ENCODE data around the gene PILRB. TPM values are rescaled to one million over a fixed set of nuclear protein-coding genes. Genes with fewer than 3 reads are reported as not detected.

The PILRB gene
- total and polyA plus RNA-seq, 5 donors = 13.2 to 18.1 (median 14.0) TPM

DNA sequence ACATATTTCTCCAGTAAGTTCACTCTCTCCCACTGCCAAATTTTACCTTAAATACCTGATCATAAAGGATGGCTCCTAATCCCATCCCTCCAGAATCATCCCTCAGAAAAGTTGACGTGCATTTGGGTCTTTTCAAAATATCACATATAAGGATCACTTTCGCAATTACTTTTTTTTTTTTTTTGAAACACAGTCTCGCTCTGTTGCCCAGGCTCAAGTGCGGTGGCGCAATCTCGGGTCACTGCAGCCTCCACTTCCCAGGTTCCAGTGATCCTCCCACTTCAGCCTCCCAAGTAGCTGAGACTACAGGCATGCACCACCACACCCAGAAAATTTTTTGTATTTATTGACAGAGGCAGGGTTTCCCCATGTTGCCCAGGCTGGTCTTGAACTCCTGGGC, 53.2 kb downstream of the PILRB start:
- Histone ChIP-seq H3K4me1 (ENCODE audit: control insufficient read depth, insufficient read depth, low read length) (no peaks in the 10 kb centered on the region), H3K27ac (ENCODE audit: low read length) (no peak overlapping the region), H3K9me3 (ENCODE audit: control insufficient read depth, low read length) (no peaks in the 10 kb centered on the region), H3K4me3 (ENCODE audit: low read length) (no peak overlapping the region), H3K27me3 (ENCODE audit: control insufficient read depth, insufficient read depth) (no peaks in the 10 kb centered on the region)
- no peak for DNase-seq
- WGBS = 96% methylated on average over 6 of the region's 6 CpGs
- no peak for ATAC-seq
- intact Hi-C loops (cut with DNase I) = no loop called here

DNA sequence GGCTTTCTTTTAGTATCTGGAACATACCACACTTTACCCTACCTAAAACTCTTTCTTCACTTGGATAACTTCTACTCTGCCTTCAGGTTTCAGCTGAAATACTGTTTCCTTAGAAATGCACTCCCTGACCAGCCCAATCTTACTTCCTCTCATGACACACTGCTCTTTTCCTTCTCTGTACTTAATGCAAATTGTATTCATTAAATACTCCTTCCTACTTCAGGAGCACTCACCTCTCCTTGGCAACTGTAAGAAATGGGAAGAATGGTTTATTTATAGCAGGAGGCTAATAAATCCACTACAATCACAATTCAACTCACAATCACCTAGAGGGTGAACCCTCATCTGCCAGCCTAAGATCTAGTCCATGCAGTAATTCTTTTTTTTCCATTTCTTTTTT, 55.4 kb downstream of the PILRB start:
- intact Hi-C loops (cut with DNase I) = no loop called here
- DNase-seq (no peak), ATAC-seq (no peak)
- Histone ChIP-seq H3K4me1 (ENCODE audit: control insufficient read depth, insufficient read depth, low read length) (no peaks in the 10 kb centered on the region), H3K4me3 (ENCODE audit: low read length) (no peak overlapping the region), H3K27me3 (ENCODE audit: control insufficient read depth, insufficient read depth) (no peaks in the 10 kb centered on the region), H3K27ac (ENCODE audit: low read length) (no peak overlapping the region), H3K9me3 (ENCODE audit: control insufficient read depth, low read length) (no peaks in the 10 kb centered on the region)

DNA sequence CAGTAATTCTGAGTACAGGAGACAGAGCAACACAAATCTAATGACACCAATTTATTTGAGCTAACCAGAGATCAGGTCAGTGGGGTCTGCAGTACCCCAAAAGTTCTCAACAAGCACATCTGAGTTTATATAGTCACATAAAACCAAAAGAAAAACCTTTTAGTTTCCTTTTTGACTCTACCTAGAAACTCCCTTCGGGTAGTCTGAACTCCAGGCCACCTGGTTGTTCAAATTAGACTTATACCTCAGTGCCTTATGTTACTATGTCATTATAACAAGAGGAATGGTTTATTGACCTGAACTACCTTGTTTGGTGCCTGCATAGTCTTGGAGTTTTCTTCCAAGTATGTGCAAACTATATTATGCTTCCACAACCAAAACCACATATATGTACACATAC, 56.0 kb downstream of the PILRB start:
- WGBS = 94% methylated on average over 1 of the region's 1 CpG
- intact Hi-C loops (cut with DNase I) = no loop called here

DNA sequence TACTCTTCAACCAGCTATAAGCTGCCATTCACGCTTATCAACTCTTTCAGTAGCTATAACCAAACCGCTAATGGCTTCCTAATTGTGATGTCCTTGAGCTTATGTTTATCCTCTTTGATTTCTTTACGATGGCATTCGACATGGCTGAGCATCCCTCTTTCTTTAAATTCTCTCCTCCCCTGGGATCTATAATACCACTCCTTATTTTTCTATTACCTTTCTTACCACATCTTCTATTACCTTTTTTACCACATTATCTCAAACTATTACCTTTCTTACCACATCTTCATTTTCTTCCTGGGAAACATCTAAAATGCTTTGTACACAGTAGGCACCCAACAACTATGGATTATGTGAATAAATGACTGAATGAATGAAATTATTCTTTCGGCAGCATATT, 57.5 kb downstream of the PILRB start:
- intact Hi-C loops (cut with DNase I) = no loop called here
- WGBS = 92% methylated on average over 5 of the region's 5 CpGs
- DNase-seq (no peak), ATAC-seq (no peak)
- no peak overlapping the region for H3K27ac ChIP-seq (ENCODE audit: low read length)
- no peaks in the 10 kb centered on the region for H3K27me3 ChIP-seq (ENCODE audit: control insufficient read depth, insufficient read depth)
- no peaks in the 10 kb centered on the region for H3K9me3 ChIP-seq (ENCODE audit: control insufficient read depth, low read length)
- no peak overlapping the region for H3K4me3 ChIP-seq (ENCODE audit: low read length)
- H3K4me1 ChIP-seq (ENCODE audit: control insufficient read depth, insufficient read depth, low read length) = no peaks in the 10 kb centered on the region

More for the DNA sequence above, 56.0 kb downstream of the PILRB start:
- H3K27ac ChIP-seq (ENCODE audit: low read length) = no peak overlapping the region
- no peak for ATAC-seq
- H3K4me3 ChIP-seq (ENCODE audit: low read length) = no peak overlapping the region
- H3K27me3 ChIP-seq (ENCODE audit: control insufficient read depth, insufficient read depth) = no peaks in the 10 kb centered on the region
- no peak for DNase-seq
- no peaks in the 10 kb centered on the region for H3K4me1 ChIP-seq (ENCODE audit: control insufficient read depth, insufficient read depth, low read length)
- H3K9me3 ChIP-seq (ENCODE audit: control insufficient read depth, low read length) = no peaks in the 10 kb centered on the region

Other genes with a start within 250 kb of the PILRB start
- 10 to 100 TPM; 29.7 to 37.7 (median 32.9) TPM for gene TAF6, start 238.8 kb upstream of the PILRB start, total RNA-seq
- 33.9 TPM for gene TAF6, start 238.8 kb upstream of the PILRB start, polyA plus RNA-seq
- 10 to 100 TPM in 3 of 4 donors, 1 to 10 TPM in 1; 9.1 to 14.7 (median 12.1) TPM for gene CNPY4, start 238.5 kb upstream of the PILRB start, total RNA-seq
- 13.9 TPM for gene CNPY4, start 238.5 kb upstream of the PILRB start, polyA plus RNA-seq
- gene MBLAC1, start 231.2 kb upstream of the PILRB start, total RNA-seq = 1 to 10 TPM; 3.0 to 4.4 (median 3.5) TPM
- gene MBLAC1, start 231.2 kb upstream of the PILRB start, polyA plus RNA-seq = 4.6 TPM
- 100 to 1,000 TPM in 2 of 4 donors, 10 to 100 TPM in 2; 88.7 to 118 (median 108) TPM for gene LAMTOR4, start 209.2 kb upstream of the PILRB start, total RNA-seq
- gene LAMTOR4, start 209.2 kb upstream of the PILRB start, polyA plus RNA-seq = 193 TPM
- gene TRAPPC14, start 199.4 kb upstream of the PILRB start, total RNA-seq = 10 to 100 TPM in 2 of 4 donors, 1 to 10 TPM in 2; 7.2 to 11.5 (median 9.7) TPM
- gene TRAPPC14, start 199.4 kb upstream of the PILRB start, polyA plus RNA-seq = 7.7 TPM
- gene GAL3ST4, start 189.5 kb upstream of the PILRB start, total RNA-seq = 1 to 10 TPM; 2.0 to 3.5 (median 2.3) TPM
- gene GAL3ST4, start 189.5 kb upstream of the PILRB start, polyA plus RNA-seq = 1.7 TPM
- under 1 TPM; 0.09 to 0.78 (median 0.29) TPM for gene GPC2, start 180.7 kb upstream of the PILRB start, total RNA-seq
- 0.38 TPM for gene GPC2, start 180.7 kb upstream of the PILRB start, polyA plus RNA-seq
- gene STAG3, start 180.2 kb upstream of the PILRB start, total RNA-seq = 1 to 10 TPM in 1 of 4 donors, under 1 TPM in 2, not detected in 1; 0.64 to 1.1 (median 0.91) TPM
- 0.41 TPM for gene STAG3, start 180.2 kb upstream of the PILRB start, polyA plus RNA-seq
- not detected for gene PVRIG, start 138.2 kb upstream of the PILRB start, total RNA-seq
- gene PVRIG, start 138.2 kb upstream of the PILRB start, polyA plus RNA-seq = 0.07 TPM
- not detected for gene SPDYE3, start 50.4 kb upstream of the PILRB start, total RNA-seq
- gene SPDYE3, start 50.4 kb upstream of the PILRB start, polyA plus RNA-seq = 0.20 TPM
- gene PILRA, start 15.4 kb downstream of the PILRB start, total RNA-seq = 1 to 10 TPM; 3.9 to 5.3 (median 4.9) TPM
- 2.3 TPM for gene PILRA, start 15.4 kb downstream of the PILRB start, polyA plus RNA-seq
- 1 to 10 TPM; 3.5 to 5.3 (median 4.4) TPM for gene ZCWPW1, start 70.6 kb downstream of the PILRB start, total RNA-seq
- gene ZCWPW1, start 70.6 kb downstream of the PILRB start, polyA plus RNA-seq = 4.9 TPM
- 10 to 100 TPM; 18.7 to 24.6 (median 23.2) TPM for gene MEPCE, start 71.7 kb downstream of the PILRB start, total RNA-seq
- gene MEPCE, start 71.7 kb downstream of the PILRB start, polyA plus RNA-seq = 20.4 TPM
- gene PPP1R35, start 78.4 kb downstream of the PILRB start, total RNA-seq = 10 to 100 TPM; 14.8 to 17.7 (median 16.5) TPM
- gene PPP1R35, start 78.4 kb downstream of the PILRB start, polyA plus RNA-seq = 20.3 TPM
- under 1 TPM in 1 of 4 donors, not detected in 3; 0.44 TPM for gene SPACDR, start 106.1 kb downstream of the PILRB start, total RNA-seq
- 0.11 TPM for gene SPACDR, start 106.1 kb downstream of the PILRB start, polyA plus RNA-seq
- gene TSC22D4, start 121.1 kb downstream of the PILRB start, total RNA-seq = 10 to 100 TPM; 36.7 to 63.6 (median 48.6) TPM
- gene TSC22D4, start 121.1 kb downstream of the PILRB start, polyA plus RNA-seq = 61.2 TPM
- gene NYAP1, start 125.8 kb downstream of the PILRB start, total RNA-seq = 1 to 10 TPM in 1 of 4 donors, under 1 TPM in 3; 0.39 to 1.1 (median 0.65) TPM
- 0.79 TPM for gene NYAP1, start 125.8 kb downstream of the PILRB start, polyA plus RNA-seq
- gene AGFG2, start 181.1 kb downstream of the PILRB start, total RNA-seq = 10 to 100 TPM; 18.4 to 26.3 (median 23.1) TPM
- gene AGFG2, start 181.1 kb downstream of the PILRB start, polyA plus RNA-seq = 17.3 TPM
- 1 to 10 TPM in 2 of 4 donors, under 1 TPM in 1, not detected in 1; 0.81 to 1.4 (median 1.3) TPM for gene SAP25, start 215.8 kb downstream of the PILRB start, total RNA-seq
- 0.79 TPM for gene SAP25, start 215.8 kb downstream of the PILRB start, polyA plus RNA-seq
- 10 to 100 TPM; 29.0 to 36.0 (median 32.4) TPM for gene LRCH4, start 228.0 kb downstream of the PILRB start, total RNA-seq
- 33.4 TPM for gene LRCH4, start 228.0 kb downstream of the PILRB start, polyA plus RNA-seq
- gene FBXO24, start 228.2 kb downstream of the PILRB start, total RNA-seq = 1 to 10 TPM in 1 of 4 donors, under 1 TPM in 2, not detected in 1; 0.74 to 1.0 (median 0.76) TPM
- 0.27 TPM for gene FBXO24, start 228.2 kb downstream of the PILRB start, polyA plus RNA-seq
- 10 to 100 TPM; 44.0 to 81.7 (median 57.4) TPM for gene PCOLCE, start 244.2 kb downstream of the PILRB start, total RNA-seq
- gene PCOLCE, start 244.2 kb downstream of the PILRB start, polyA plus RNA-seq = 41.2 TPM